Measurements from ENCODE around the gene ETS2.

DNA sequence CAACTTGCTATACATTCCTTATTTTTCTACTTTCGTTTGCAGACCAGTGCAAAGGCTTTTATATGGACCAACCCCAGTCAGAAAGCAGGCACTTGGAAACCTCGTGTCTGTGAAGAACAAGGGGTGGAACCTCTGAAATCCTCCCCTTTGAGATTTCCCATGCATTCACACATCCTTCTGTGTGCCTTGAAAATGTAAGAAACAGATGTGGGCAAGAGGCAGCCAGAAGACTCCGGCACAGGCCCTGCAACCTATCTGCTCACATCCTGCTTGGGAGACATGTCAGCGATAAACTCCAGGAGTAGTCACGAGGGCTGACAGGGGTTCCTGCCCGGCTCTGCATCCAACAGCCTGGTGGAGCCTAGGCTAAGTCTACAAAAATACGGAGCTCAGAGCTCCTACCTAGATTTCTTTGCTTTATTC lies 42.5 kb downstream of the ETS2 start:
- TF ChIP-seq, protein P1, sequence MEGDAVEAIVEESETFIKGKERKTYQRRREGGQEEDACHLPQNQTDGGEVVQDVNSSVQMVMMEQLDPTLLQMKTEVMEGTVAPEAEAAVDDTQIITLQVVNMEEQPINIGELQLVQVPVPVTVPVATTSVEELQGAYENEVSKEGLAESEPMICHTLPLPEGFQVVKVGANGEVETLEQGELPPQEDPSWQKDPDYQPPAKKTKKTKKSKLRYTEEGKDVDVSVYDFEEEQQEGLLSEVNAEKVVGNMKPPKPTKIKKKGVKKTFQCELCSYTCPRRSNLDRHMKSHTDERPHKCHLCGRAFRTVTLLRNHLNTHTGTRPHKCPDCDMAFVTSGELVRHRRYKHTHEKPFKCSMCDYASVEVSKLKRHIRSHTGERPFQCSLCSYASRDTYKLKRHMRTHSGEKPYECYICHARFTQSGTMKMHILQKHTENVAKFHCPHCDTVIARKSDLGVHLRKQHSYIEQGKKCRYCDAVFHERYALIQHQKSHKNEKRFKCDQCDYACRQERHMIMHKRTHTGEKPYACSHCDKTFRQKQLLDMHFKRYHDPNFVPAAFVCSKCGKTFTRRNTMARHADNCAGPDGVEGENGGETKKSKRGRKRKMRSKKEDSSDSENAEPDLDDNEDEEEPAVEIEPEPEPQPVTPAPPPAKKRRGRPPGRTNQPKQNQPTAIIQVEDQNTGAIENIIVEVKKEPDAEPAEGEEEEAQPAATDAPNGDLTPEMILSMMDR (IDR thresholded peaks at IDR 0.05) = no peak
- TF ChIP-seq POLR2A (IDR thresholded peaks at IDR 0.05) = no peak

All from thyroid gland (tissue), 4 donors.